GM23248 (cell line): ENCODE data around the gene NME3.

Source experiments
- EZH2 ChIP-seq: fragments of 200-600 bp; sonication (generic); IDR thresholded peaks from 2 replicates; pipeline ENCODE4 v1.6.1; 2018; ENCODE audit warnings: antibody characterized with exemption, mild to moderate bottlenecking; ENCODE audit not compliant: insufficient read depth, poor library complexity, severe bottlenecking
- EZH2phosphoT487 ChIP-seq: fragments of 200-600 bp; sonication (generic); IDR thresholded peaks from 2 replicates; pipeline ENCODE4 v1.6.1; 2018; ENCODE audit warnings: antibody characterized with exemption, moderate library complexity, mild to moderate bottlenecking, low read depth; ENCODE audit not compliant: insufficient read depth

- TF ChIP-seq EZH2phosphoT487: no peak
- TF ChIP-seq EZH2: no peak
Observed at GRCh38 chr16:1812732-1813163, 41.4 kb upstream of the NME3 start.
